Right atrium auricular region (tissue), 2 donors: ENCODE measurements around the gene CAMK2B. TPM values are rescaled to one million over a fixed set of nuclear protein-coding genes. Genes with fewer than 3 reads are reported as not detected.
A peak's percentile ranks its signal among the peaks of the same experiment; 100 is the strongest.

Experiments used
- DNase-seq: peaks from one replicate; pipeline ENCODE4 v3.0.0-alpha.2; 2019; ENCODE audit warnings: low spot score
- H3K27ac ChIP-seq, 2 donors: fragments of 200-600 bp; sonication (generic); 1 replicate in 1 of 2; 2 replicates in 1 of 2; pipeline ENCODE4 v1.5.1; 2016 to 2019
- H3K27me3 ChIP-seq, 2 donors: fragments of 200-600 bp; sonication (generic); one replicate each; pipeline versions ENCODE4 v1.5.1 to v1.6.0; 2017 to 2019
- H3K36me3 ChIP-seq: fragments of 200-600 bp; sonication (generic); one replicate; pipeline ENCODE4 v1.5.1; 2016
- H3K4me1 ChIP-seq, 2 donors: fragments of 200-600 bp; sonication (generic); one replicate each; pipeline versions ENCODE4 v1.5.1 to v1.6.0; 2017 to 2019
- H3K4me3 ChIP-seq, 2 donors: fragments of 200-600 bp; sonication (generic); 1 replicate in 1 of 2; 2 replicates in 1 of 2; pipeline ENCODE4 v1.5.1; 2017 to 2019; ENCODE audit warnings: mild to moderate bottlenecking in 1 of 2, moderate library complexity in 1 of 2
- H3K9me3 ChIP-seq, 2 donors: fragments of 200-600 bp; sonication (generic); one replicate each; pipeline ENCODE4 v1.5.1; 2019
- CTCF ChIP-seq, 2 donors: fragments of 200-600 bp; sonication (generic); IDR thresholded peaks; one replicate each; pipeline ENCODE4 v1.5.1; 2019; ENCODE audit warnings: antibody characterized with exemption in 2 of 2
- total RNA-seq, 2 donors: library from RNA; depleted of rRNA; stranded (reverse); fragments of >200 nt; gene quantifications; one replicate each; pipeline ENCODE4 v1.1.0, GENCODE V29; 2016

The CAMK2B gene
- 10 to 100 TPM; 79.9 to 84.7 TPM for total RNA-seq

GRCh38 chr7:44325201-44325671 is at the start of gene CAMK2B:
CAMK2B (minus strand) TSS chr7:44325594; CDS start chr7:44325421, 173 bp downstream.
- Histone ChIP-seq H3K9me3 (no peaks in the 10 kb centered on the region), H3K36me3 (no peaks in the 10 kb centered on the region), H3K4me1 (peaks cover 0 to 37% of the 10 kb centered on the region in 2 donors), H3K27ac (peak within 1 kb of the TSS; percentile 89 to 95), H3K27me3 (no peaks in the 10 kb centered on the region), H3K4me3 (peak within 1 kb of the TSS; percentile 51 to 53)
- no peak for DNase-seq
- no peak for TF ChIP-seq CTCF (IDR thresholded peaks at IDR 0.05)

GRCh38 chr7:44374007-44374763 is 48.8 kb upstream of the CAMK2B start:
- no peak for TF ChIP-seq CTCF (IDR thresholded peaks at IDR 0.05)
- Histone ChIP-seq H3K9me3 (no peaks in the 10 kb centered on the region), H3K4me3 (no peak overlapping the region), H3K4me1 (no peaks in the 10 kb centered on the region), H3K27ac (no peak overlapping the region), H3K36me3 (no peaks in the 10 kb centered on the region), H3K27me3 (no peaks in the 10 kb centered on the region)
- DNase-seq: no peak

- DNase-seq: no peak
- no peaks in the 10 kb centered on the region for H3K27me3 ChIP-seq
- no peak for TF ChIP-seq CTCF (IDR thresholded peaks at IDR 0.05)
Observed at GRCh38 chr7:44373418-44373740, 48.0 kb upstream of the CAMK2B start.

GRCh38 chr7:44372560-44373417 is 47.4 kb upstream of the CAMK2B start:
- no peak for TF ChIP-seq CTCF (IDR thresholded peaks at IDR 0.05)
- Histone ChIP-seq H3K27me3 (no peaks in the 10 kb centered on the region), H3K4me3 (no peak overlapping the region), H3K9me3 (no peaks in the 10 kb centered on the region), H3K27ac (no peak overlapping the region), H3K4me1 (no peaks in the 10 kb centered on the region), H3K36me3 (no peaks in the 10 kb centered on the region)
- no peak for DNase-seq

More at GRCh38 chr7:44373418-44373740, 48.0 kb upstream of the CAMK2B start:
- Histone ChIP-seq H3K4me3 (no peak overlapping the region), H3K27ac (no peak overlapping the region), H3K9me3 (no peaks in the 10 kb centered on the region), H3K4me1 (no peaks in the 10 kb centered on the region), H3K36me3 (no peaks in the 10 kb centered on the region)

GRCh38 chr7:44368885-44369284 is 43.5 kb upstream of the CAMK2B start:
- no peak for DNase-seq
- Histone ChIP-seq H3K36me3 (no peaks in the 10 kb centered on the region), H3K9me3 (no peaks in the 10 kb centered on the region), H3K27ac (no peak overlapping the region), H3K4me3 (no peak overlapping the region), H3K27me3 (no peaks in the 10 kb centered on the region), H3K4me1 (no peaks in the 10 kb centered on the region)
- TF ChIP-seq CTCF (IDR thresholded peaks at IDR 0.05): no peak
